Liver (tissue), 9 donors: ENCODE data around the gene TTLL4. TPM values are rescaled to one million over a fixed set of nuclear protein-coding genes. Genes with fewer than 3 reads are reported as not detected.
A peak's percentile ranks its signal among the peaks of the same experiment; 100 is the strongest.

Source experiments
- DNase-seq: peaks from one replicate; pipeline ENCODE4 v3.0.0-alpha.2; 2017; ENCODE audit warnings: low spot score
- H3K27ac ChIP-seq, 2 donors: one replicate each; pipeline ENCODE4 v1.7.0; 2013; ENCODE audit warnings: inconsistent platforms in 2 of 2, low read length in 2 of 2, control low read depth in 1 of 2, low read depth in 1 of 2, mild to moderate bottlenecking in 1 of 2
- H3K27me3 ChIP-seq, 4 donors: one replicate each; pipeline versions ENCODE4 v1.6.1 to v1.7.0; 2013; ENCODE audit warnings: low read length in 3 of 4, inconsistent platforms in 1 of 4, mild to moderate bottlenecking in 1 of 4, moderate library complexity in 1 of 4; ENCODE audit not compliant: control insufficient read depth in 4 of 4, insufficient read depth in 4 of 4
- H3K36me3 ChIP-seq, 4 donors: one replicate each; pipeline versions ENCODE4 v1.6.1 to v1.7.0; 2013; ENCODE audit warnings: low read length in 3 of 4, mild to moderate bottlenecking in 3 of 4, low read depth in 1 of 4, moderate library complexity in 1 of 4; ENCODE audit not compliant: control insufficient read depth in 4 of 4, insufficient read depth in 3 of 4
- H3K4me1 ChIP-seq, 4 donors: one replicate each; pipeline versions ENCODE4 v1.6.1 to v1.7.0; 2013; ENCODE audit warnings: low read length in 3 of 4, mild to moderate bottlenecking in 3 of 4, moderate library complexity in 1 of 4; ENCODE audit not compliant: control insufficient read depth in 4 of 4, insufficient read depth in 4 of 4
- H3K4me3 ChIP-seq, 3 donors: one replicate each; pipeline versions ENCODE4 v1.6.1 to v1.7.0; 2013; ENCODE audit warnings: low read length in 3 of 3, control low read depth in 1 of 3, low read depth in 1 of 3, mild to moderate bottlenecking in 1 of 3
- H3K9ac ChIP-seq, 2 donors: one replicate each; pipeline ENCODE4 v1.7.0; 2013; ENCODE audit warnings: low read length in 2 of 2, mild to moderate bottlenecking in 2 of 2, moderate library complexity in 2 of 2, control low read depth in 1 of 2, low read depth in 1 of 2
- H3K9me3 ChIP-seq, 4 donors: one replicate each; pipeline versions ENCODE4 v1.6.1 to v1.7.0; 2013; ENCODE audit warnings: low read length in 3 of 4; ENCODE audit not compliant: control insufficient read depth in 4 of 4
- ATF3 ChIP-seq: IDR thresholded peaks from 2 replicates; pipeline ENCODE4 v1.6.1; 2016; ENCODE audit warnings: antibody characterized with exemption
- EGR1 ChIP-seq, 2 donors: IDR thresholded peaks; 2 replicates each; pipeline ENCODE4 v1.6.1; 2016 to 2018; ENCODE audit warnings: antibody characterized with exemption in 2 of 2, low read depth in 2 of 2
- GABPA ChIP-seq, 2 donors: IDR thresholded peaks in 1 of 2; conservative IDR thresholded peaks in 1 of 2; 2 replicates each; pipeline ENCODE4 v1.6.1; 2016; ENCODE audit warnings: antibody characterized with exemption in 2 of 2, mild to moderate bottlenecking in 1 of 2, moderate library complexity in 1 of 2
- HNF4A ChIP-seq, 2 donors: conservative IDR thresholded peaks; 2 replicates each; pipeline ENCODE4 v1.6.1; 2016; ENCODE audit warnings: antibody characterized with exemption in 2 of 2, mild to moderate bottlenecking in 2 of 2
- HNF4G ChIP-seq: IDR thresholded peaks from 2 replicates; pipeline ENCODE4 v1.6.1; 2016; ENCODE audit warnings: antibody characterized with exemption
- JUND ChIP-seq, 2 donors: IDR thresholded peaks; 2 replicates each; pipeline ENCODE4 v1.6.1; 2016; ENCODE audit warnings: antibody characterized with exemption in 2 of 2
- MAX ChIP-seq: IDR thresholded peaks from 2 replicates; pipeline ENCODE4 v1.6.1; 2016; ENCODE audit warnings: antibody characterized with exemption
- NR2F2 ChIP-seq: IDR thresholded peaks from 2 replicates; pipeline ENCODE4 v1.6.1; 2016; ENCODE audit warnings: antibody characterized with exemption
- RAD21 ChIP-seq, 2 donors: IDR thresholded peaks; 2 replicates each; pipeline ENCODE4 v1.6.1; 2016; ENCODE audit warnings: antibody characterized with exemption in 2 of 2, mild to moderate bottlenecking in 2 of 2
- RXRA ChIP-seq, 2 donors: IDR thresholded peaks; 2 replicates each; pipeline ENCODE4 v1.6.1; 2017 to 2018; ENCODE audit warnings: antibody characterized with exemption in 2 of 2, mild to moderate bottlenecking in 1 of 2
- SP1 ChIP-seq: IDR thresholded peaks from 2 replicates; pipeline ENCODE4 v1.6.1; 2018; ENCODE audit warnings: antibody characterized with exemption, mild to moderate bottlenecking
- TAF1 ChIP-seq: conservative IDR thresholded peaks from 2 replicates; pipeline ENCODE4 v1.6.1; 2016; ENCODE audit warnings: antibody characterized with exemption, mild to moderate bottlenecking
- YY1 ChIP-seq: IDR thresholded peaks from 2 replicates; pipeline ENCODE4 v1.6.1; 2016; ENCODE audit warnings: antibody characterized with exemption, mild to moderate bottlenecking
- WGBS: extraction: QIAGEN DNeasy Blood & Tissue Kit; methylation state at CpG from one replicate; pipeline ENCODE4 v1.1.7; 2013; 5-methylcytosine and 5-hydroxymethylcytosine counted together
- polyA plus RNA-seq, 2 donors: library from polyadenylated mRNA; stranded (reverse) in 1 of 2; unstranded in 1 of 2; fragments of 200-250 nt in 1 of 2; fragments of >200 nt in 1 of 2; fragmentation: Nextera tagmentation in 1 of 2; extraction: Ambion mirVana in 1 of 2; gene quantifications; one replicate each; pipeline versions ENCODE4 v1.2.1 to v1.2.3, GENCODE V29; 2013 to 2015
- total RNA-seq, 2 donors: library from RNA; depleted of rRNA; stranded (reverse); fragments of >200 nt; gene quantifications; one replicate each; pipeline ENCODE4 v1.2.3, GENCODE V29; 2014
- TF ChIP-seq, protein P1 (sequence below): IDR thresholded peaks from 2 replicates; pipeline ENCODE4 v1.6.1; 2016; ENCODE audit warnings: antibody characterized with exemption
- TF ChIP-seq, protein P2 (sequence below): IDR thresholded peaks from 2 replicates; pipeline ENCODE4 v1.6.1; 2016; ENCODE audit warnings: antibody characterized with exemption, mild to moderate bottlenecking
- donor health status: healthy.
- donor health status: healthy.
- donor health status: healthy.
- donor health status: healthy.
- donor health status: healthy.

The TTLL4 gene
- total and polyA plus RNA-seq, 4 donors, result 5.7 to 14.0 (median 6.6) TPM

DNA sequence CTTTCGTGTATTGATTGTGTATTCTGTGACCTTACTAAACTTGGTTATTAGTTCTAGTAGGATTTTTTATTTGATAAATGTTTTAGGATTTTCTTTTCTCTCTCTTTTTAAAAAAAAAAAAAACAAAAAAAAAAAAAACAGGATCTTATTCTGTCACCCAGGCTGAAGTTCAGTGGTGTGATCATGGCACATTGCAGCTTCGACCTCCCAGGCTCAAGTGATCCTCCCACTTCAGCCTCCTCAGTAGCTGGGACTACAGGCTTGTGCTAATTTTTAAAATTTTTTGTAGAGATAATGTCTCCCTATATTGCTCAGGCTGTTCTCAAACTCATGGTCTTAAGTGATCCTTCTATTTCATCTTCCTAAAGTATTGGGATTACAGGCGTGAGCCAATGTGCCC is 19.0 kb downstream of the TTLL4 start:
- no peak for DNase-seq
- Histone ChIP-seq H3K9me3 (peaks cover 0 to 4% (median under 1%) of the 10 kb centered on the region in 4 donors), H3K27me3 (no peaks in the 10 kb centered on the region), H3K27ac (no peak overlapping the region), H3K36me3 (no peaks in the 10 kb centered on the region), H3K4me1 (peaks cover 4 to 32% (median 17%) of the 10 kb centered on the region in 4 donors), H3K4me3 (no peak overlapping the region), H3K9ac (no peak overlapping the region)
- TF ChIP-seq JUND (IDR thresholded peaks at IDR 0.05) (no peak), SP1 (no peak), RAD21 (IDR thresholded peaks at IDR 0.05) (no peak), HNF4A (conservative IDR thresholded peaks at IDR 0.05) (no peak), EGR1 (IDR thresholded peaks at IDR 0.05; ENCODE audit: low read depth in 2 of 2) (no peak), NR2F2 (no peak), GABPA (IDR thresholded peaks at IDR 0.05 in 1 of 2, conservative IDR thresholded peaks at IDR 0.05 in 1 of 2) (no peak), MAX (no peak)
- TF ChIP-seq, protein P1, sequence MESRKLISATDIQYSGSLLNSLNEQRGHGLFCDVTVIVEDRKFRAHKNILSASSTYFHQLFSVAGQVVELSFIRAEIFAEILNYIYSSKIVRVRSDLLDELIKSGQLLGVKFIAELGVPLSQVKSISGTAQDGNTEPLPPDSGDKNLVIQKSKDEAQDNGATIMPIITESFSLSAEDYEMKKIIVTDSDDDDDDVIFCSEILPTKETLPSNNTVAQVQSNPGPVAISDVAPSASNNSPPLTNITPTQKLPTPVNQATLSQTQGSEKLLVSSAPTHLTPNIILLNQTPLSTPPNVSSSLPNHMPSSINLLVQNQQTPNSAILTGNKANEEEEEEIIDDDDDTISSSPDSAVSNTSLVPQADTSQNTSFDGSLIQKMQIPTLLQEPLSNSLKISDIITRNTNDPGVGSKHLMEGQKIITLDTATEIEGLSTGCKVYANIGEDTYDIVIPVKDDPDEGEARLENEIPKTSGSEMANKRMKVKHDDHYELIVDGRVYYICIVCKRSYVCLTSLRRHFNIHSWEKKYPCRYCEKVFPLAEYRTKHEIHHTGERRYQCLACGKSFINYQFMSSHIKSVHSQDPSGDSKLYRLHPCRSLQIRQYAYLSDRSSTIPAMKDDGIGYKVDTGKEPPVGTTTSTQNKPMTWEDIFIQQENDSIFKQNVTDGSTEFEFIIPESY, result no peak
- TF ChIP-seq, protein P2, sequence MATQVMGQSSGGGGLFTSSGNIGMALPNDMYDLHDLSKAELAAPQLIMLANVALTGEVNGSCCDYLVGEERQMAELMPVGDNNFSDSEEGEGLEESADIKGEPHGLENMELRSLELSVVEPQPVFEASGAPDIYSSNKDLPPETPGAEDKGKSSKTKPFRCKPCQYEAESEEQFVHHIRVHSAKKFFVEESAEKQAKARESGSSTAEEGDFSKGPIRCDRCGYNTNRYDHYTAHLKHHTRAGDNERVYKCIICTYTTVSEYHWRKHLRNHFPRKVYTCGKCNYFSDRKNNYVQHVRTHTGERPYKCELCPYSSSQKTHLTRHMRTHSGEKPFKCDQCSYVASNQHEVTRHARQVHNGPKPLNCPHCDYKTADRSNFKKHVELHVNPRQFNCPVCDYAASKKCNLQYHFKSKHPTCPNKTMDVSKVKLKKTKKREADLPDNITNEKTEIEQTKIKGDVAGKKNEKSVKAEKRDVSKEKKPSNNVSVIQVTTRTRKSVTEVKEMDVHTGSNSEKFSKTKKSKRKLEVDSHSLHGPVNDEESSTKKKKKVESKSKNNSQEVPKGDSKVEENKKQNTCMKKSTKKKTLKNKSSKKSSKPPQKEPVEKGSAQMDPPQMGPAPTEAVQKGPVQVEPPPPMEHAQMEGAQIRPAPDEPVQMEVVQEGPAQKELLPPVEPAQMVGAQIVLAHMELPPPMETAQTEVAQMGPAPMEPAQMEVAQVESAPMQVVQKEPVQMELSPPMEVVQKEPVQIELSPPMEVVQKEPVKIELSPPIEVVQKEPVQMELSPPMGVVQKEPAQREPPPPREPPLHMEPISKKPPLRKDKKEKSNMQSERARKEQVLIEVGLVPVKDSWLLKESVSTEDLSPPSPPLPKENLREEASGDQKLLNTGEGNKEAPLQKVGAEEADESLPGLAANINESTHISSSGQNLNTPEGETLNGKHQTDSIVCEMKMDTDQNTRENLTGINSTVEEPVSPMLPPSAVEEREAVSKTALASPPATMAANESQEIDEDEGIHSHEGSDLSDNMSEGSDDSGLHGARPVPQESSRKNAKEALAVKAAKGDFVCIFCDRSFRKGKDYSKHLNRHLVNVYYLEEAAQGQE, result no peak
- WGBS, result 96% methylated on average over 3 of the region's 3 CpGs

GRCh38 chr2:218732052-218732760 is 21.6 kb downstream of the TTLL4 start:
- Histone ChIP-seq H3K9me3 (no peaks in the 10 kb centered on the region), H3K9ac (peak overlapping the region in 1 of 2 donors; percentile 70), H3K4me1 (peaks cover 4 to 35% (median 17%) of the 10 kb centered on the region in 4 donors), H3K27me3 (no peaks in the 10 kb centered on the region), H3K27ac (peak overlapping the region; percentile 62 to 81), H3K36me3 (no peaks in the 10 kb centered on the region), H3K4me3 (no peak overlapping the region)
- DNase-seq, result no peak
- 57% methylated on average over 5 of the region's 5 CpGs for WGBS
- TF ChIP-seq ATF3, result peak; percentile 6
- no peak for TF ChIP-seq YY1
- peak; percentile 51 for TF ChIP-seq SP1
- TF ChIP-seq HNF4G, result peak; percentile 33
- no peak for TF ChIP-seq RAD21 (IDR thresholded peaks at IDR 0.05)
- no peak for TF ChIP-seq TAF1
- peak; percentile 71 to 74 for TF ChIP-seq HNF4A (conservative IDR thresholded peaks at IDR 0.05)
- TF ChIP-seq RXRA (IDR thresholded peaks at IDR 0.05), result peak; percentile 18 to 39
